ELR (cell line): ENCODE results near the gene CALN1.
"Not testable (repeated sequence)": the region's sequence is repeated elsewhere in the genome, so short reads cannot be mapped to it uniquely, and the experiment has no call there.

ENCODE experiments used
- DNase-seq: peaks from one replicate; pipeline ENCODE4 v3.0.0-alpha.2; 2015; ENCODE audit warnings: low read depth

The CALN1 gene

DNA sequence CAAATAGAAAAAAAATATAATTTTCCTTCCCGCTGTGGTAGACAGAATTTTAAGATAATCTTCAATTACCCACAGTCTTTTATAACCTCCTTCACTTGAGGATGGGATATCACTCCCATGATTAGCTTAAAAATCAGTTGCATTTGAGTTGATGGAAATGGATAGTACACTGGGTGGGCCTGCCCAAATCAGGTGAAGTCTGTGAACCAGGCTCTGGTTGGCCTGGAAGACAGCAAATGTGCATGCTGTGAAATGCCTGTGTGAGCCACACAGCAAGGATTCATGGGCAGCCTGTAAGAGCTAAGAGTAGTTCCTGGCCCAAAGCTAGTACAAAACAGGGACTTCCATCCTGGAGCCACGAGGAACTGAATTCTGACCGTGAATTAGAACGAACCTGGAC lies 548.0 kb downstream of the CALN1 start:
- no peak for DNase-seq

DNA sequence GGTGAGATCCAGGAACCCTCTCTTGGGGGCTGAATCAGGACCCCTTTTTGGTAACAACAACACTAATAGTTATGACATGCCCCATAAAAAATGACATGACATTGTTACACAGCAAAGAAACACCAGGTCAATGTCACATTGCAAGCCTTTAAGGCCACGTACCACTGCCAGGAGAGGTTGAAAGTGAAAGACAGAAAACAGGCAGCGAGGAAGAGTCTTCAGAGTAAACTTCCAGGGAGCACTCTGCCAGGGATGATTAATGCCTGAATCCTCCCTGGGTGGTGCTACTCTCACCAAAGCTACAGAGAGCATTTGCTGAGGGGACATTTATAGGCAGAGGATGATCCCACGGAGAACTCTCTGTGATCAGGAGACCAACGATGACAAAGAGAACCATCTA lies 551.6 kb downstream of the CALN1 start:
- no peak for DNase-seq

DNA sequence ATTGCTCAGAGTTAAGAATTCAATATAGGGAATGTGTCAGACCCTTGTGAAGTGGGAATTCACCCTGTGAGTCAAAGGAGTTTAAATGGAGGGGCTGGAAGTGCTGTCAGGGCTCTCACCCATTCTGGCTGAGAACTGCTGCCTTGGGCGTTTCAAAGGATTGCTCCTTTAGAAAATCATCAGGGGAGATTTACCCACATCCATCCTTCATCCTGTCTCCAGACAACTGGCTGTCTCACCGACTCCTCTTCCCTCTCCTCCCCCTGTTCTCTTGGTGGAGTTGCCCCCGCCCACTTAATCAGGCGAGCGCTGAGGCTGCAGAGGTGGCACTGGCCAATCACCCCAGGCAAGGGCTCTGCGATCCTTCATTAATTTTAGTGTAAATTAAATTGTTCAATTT lies 554.8 kb downstream of the CALN1 start:
- no peak for DNase-seq

DNA sequence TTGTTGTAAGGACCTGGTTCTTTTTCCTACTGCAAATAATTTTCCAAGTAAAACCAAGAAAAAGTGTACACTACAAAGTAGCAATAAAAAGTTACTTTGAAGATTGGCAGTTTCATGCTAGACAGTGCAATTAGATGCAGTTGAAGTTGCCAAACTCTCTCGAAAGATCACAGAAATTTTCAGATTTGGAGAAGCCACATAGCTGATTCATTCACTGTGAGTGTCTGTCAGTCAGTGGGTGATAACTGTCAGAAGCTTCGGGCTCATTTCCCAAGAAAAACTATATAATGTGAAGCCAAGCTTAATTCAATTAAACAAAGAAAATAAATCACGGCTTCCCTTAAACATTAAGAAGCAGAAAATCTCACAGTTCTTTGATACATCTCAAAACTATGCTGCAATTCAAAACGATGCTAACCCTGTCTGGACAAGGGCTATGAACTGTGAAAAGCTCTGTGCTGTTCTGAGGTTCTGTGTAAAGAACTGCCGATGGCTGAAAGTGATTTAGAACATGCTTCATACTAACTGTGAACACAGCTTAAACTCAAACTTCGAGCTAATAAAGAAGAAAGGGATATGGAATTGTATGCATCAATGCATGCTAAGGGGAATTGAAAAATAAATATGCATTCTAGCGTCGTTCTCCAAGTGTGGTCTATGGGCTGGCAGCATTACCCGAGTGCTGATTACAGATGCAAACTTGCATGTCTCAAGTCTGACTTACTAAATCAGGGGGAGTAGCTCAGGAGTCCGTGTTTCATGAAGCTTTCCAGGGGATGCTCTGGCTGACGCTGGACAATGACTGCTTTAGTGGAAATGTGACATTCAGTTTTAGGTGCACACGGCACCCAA lies 557.4 kb downstream of the CALN1 start:
- no peak for DNase-seq

DNA sequence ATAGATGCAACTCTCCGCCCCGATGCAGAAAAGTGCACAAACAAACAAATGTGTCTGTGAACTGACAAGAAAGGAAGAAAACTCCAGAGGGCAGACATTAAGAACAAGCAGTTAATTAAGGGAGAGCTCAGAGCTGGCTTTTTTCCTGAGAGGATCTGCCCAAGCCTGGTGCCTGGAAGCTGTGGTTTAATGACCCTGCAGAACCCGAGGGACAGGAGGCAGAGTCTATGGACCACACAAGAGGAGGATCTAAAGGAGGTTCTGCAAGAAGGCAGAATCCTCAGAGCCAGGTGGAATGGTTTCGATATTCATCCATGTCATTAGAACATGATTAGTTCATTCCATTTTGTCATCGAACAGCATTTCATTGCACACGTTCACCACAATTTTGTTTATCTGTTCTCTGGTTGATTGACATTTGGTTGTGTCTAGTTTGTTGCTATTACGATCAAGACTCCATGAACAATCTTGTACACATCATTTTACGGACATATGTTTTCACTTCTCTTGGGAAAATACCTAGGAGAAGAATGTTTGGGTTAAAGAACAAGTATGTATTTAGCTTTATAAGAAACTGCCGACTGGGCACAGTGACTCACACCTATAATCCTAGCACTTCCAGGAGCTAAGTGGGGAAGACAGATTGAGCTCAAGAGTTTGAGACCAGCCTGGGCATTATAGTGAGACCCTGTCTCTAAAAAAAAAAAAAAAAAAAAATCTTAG lies 560.2 kb downstream of the CALN1 start:
- DNase-seq, result no peak

DNA sequence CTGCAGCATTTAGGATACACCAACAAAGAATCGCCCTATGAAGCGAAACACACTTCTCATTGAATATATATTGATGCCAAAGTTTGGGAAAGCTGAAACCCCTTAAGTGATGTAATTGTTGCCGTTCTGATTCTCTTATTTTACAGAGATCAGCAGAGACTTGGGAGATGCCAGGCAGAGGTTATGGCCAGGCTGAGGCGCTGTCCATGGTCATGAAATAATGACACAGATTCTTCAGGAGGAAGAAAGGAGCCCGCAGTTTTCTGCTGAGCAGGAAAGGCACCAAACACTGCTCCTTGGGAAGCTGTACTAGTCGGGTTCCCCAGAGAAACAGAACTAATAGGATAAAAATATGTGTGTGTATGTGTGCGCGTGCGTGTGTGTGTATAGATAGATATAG lies 566.0 kb downstream of the CALN1 start:
- DNase-seq, result no peak

DNA sequence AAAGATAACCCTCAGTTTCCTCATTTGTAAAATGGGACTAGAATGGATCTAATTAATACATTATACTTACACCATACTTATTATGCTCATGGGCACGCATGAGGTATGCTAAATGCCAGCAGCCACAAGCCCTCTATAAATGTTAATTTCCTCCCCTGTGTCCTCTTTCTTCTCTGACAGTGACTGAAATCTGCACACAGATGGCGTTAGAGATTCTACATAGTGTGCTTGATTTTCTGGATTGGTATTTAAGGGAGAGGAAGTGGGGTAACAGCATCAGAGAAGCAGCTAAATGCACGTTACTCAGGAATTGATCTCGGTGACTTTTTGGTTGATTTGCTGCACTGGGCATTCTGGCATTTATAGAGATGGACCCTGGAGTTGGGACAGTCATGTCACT lies 568.5 kb downstream of the CALN1 start:
- no peak for DNase-seq

DNA sequence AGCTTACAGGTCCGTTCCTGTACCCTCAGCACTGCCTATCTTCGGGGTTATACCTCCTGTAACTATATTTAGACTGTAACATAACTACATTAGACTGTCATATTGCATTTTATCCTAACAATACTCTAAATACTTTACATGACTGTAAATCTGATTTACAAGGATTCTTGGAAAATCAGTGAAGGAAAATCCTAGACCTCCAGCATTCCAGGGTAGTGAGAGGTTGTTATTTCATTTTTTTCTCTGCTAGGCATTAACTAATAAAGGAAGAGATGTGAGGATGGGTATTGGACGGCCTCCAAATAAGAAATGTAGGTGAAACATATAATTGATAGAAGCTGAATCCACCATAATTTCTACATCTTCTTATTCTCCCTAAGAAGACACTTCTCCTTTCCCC lies 569.4 kb downstream of the CALN1 start:
- no peak for DNase-seq

DNA sequence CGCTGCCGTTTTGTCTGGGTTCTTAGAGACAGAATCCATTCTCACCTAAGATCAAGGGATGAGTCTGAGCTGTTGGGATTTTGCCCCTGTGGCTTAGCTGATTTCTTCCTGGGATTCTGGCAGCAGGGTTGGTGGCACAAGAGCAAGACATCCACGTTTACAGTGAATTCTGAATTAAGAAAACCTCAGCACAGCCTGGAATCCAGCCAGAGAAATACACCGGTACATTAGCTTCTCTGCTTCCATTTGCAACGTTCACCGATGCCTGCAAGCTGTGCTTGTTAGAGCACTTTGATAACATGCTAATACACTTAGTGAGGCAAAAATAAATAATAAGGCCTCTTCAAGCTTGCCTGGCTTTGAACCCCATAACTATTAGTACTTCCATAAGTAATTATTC lies 569.8 kb downstream of the CALN1 start:
- DNase-seq, result no peak

DNA sequence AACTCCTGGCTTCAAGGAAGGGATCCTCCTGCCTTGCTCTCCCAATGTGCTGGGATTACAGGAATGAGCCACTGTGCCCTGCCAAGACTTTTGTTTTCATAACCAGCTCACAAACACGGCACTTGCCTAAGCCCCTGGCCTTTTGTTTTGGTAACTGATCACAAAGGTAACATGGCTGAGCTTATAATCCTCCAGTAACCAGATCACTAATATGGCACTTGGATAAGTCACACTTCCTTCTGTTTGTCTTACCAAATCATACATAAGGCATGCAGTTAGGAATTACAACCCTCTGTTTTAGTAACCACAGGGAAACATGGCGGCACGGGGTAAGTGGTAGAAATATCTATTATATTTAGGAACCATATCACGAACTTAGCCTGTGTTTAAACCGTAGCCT lies 577.1 kb downstream of the CALN1 start:
- DNase-seq, result no peak

DNA sequence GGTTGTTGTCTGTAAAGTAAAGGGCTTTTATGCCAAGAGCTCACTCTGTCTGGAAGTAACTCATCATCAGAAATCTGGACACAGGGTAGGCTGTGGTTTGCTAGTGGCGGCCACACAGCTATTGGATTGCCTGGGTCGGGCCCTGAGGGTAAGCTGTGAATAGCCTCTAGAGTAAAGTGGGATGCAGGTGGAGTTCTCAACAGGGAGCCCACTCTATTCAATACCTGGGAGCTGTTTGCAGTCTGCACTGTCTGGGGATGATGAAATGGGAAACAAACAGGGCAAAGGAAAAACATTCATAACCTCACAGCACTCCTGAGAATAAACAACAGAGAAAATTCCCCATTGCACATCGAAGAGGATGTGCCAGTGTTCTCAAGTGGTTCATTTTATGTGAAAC lies 582.6 kb downstream of the CALN1 start:
- no peak for DNase-seq

DNA sequence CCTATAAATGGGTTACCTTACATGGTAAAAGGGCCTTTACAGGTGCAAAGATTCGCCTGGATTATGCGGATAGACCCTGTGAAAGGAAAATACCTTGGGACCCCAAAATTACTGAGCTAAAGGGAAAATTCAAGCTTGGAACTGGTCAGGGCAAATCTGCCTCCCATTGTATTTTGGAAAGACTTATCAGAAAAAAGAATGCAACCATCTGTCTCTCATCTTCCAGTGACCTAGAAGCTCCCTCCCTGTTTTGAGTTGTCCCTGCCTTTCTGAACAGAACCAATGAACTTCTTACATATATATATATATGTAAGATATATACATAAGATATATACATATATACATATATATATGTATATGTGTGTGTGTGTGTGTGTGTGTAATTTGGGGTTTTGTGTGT lies 583.8 kb downstream of the CALN1 start:
- no peak for DNase-seq

DNA sequence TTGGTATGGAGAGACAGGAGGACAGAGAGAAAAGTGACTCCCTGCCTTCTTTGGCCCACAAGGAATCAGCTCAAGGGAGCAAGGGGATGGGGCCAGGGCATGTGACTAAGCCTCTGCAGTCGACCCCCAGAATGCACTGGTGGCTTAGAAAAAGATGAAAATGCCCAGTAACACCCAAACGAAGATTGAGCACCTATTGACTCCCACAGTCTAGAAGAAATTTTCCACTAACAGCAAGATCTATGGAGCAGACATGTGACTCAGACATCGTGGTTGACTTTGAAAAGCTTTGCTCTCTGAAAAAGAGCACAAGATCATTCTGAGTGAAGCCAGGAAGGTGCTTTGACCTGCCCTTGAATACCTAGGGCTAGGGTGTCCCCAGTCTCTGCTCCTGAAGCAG lies 586.0 kb downstream of the CALN1 start:
- DNase-seq, result no peak

DNA sequence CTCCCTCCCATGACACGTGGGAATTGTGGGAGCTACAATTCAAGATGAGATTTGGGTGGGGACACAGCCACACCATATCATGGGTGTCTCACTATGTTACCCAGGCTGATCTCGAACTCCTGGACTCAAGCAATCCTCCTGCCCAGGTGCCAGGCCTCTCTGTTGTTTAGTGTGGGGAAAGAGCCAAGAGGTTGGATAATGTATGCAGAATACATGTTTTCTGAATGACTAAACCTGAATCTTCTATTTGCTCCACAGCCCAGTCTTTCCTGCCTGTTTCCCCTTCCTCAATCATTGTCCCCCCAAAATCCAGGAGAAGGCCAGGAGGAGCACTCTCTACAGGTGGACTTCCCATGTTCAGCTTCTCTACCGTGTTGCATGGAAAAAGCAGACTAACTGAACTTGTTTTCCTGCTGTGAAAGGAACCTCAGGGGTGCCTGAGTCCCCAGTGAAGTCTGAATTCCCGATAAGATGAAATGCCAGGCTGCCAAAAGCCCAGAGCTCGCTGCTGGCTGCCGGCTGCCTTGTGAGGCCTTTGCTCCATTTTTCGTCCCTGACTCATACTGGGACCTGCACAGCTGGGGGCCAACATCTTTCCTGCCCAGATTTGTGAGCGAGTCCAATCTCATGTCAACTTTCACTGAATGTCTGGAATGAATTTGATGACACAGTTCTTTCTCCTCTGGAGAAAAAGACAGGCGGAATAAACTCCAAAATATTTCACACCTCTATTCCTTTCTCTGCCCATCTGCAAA lies 588.0 kb downstream of the CALN1 start:
- DNase-seq, result no peak

DNA sequence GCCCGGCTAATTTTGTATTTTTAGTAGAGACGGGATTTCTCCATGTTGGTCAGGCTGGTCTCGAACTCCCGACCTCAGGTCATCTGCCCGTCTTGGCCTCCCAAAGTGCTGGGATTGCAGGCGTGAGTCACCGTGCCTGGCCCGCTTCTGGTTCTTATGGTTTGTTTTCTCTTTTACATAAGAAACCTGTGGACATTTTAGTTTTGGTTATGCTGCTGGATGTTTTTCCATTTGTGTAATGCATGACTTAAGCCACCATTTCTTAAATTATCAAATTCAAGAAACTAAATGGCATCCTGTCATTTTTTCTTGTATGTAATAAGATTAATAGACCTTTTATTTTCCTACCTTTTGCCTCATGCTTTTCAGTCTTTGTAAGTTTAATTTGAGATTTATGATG lies 589.7 kb downstream of the CALN1 start:
- not testable (repeated sequence) for DNase-seq

DNA sequence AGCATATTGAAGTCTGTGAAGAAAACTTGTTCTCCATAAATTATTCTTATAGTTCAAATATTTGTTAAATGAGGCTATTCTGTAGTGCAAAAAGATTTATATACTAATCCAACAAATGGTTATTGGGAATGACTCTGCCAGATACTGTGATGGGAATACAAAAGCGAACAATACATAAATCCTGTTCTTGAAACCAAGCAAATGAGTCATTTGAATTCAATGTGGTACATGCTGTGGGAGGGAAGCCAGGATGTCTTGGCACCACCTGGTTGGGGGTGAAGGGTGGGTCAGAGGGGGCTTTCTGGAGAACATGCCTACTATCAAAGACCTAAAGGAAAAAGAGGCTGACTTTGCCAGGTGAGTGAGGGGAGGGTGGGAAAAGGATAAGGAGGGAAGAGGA lies 594.2 kb downstream of the CALN1 start:
- DNase-seq, result no peak

DNA sequence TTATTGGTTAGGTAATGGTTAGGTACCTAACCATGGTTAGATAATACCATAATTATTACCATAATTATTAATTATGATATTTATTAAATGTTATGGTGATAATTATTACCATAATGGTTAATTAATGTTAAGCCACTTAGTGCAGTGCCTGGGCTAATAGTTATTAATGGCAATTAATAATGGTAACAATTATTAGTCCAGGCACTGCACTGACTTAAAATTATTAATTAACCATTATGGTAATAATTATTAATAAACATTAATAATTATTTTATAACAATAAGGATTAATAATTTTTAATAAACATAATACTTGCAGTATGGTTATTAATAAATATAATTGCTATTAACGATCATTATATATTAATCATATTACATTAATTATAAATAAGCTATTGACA lies 604.0 kb downstream of the CALN1 start:
- no peak for DNase-seq

DNA sequence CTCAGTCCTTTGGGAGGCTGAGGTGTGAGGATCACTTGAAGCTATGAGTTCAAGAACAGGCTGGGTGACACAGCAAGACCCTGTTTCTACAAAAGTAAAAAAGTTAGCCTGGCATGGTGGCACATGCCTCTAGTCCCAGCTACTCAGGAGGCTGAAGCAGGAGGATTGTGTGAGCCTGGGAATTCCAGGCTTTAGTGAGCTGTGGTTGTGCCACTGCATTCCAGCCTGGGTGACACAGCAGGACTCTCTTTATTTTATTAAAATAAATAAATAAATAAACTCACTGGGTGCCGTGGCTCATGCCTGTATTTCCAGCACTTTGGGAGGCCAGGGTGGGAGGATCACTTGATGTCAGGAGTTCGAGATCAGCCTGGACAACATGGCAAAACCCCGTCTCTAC lies 607.9 kb downstream of the CALN1 start:
- DNase-seq, result no peak

DNA sequence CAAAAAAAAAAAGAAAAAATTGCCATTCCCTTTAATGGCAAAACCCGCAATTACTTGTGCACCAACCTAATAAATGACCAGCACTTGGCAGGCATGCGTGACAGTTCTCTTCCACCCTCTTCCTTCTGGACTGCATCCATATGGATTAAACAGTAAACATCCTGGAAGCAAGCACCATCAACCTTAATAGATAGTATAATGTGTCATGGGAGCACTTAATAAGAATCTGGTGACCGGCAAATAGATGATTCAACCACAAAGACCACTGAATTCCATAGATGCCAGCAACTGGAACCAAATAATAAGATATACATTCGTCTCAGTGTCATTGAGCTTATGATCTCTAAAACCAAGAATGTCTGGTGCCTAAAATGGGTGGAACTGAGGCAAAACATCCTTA lies 610.2 kb downstream of the CALN1 start:
- no peak for DNase-seq

DNA sequence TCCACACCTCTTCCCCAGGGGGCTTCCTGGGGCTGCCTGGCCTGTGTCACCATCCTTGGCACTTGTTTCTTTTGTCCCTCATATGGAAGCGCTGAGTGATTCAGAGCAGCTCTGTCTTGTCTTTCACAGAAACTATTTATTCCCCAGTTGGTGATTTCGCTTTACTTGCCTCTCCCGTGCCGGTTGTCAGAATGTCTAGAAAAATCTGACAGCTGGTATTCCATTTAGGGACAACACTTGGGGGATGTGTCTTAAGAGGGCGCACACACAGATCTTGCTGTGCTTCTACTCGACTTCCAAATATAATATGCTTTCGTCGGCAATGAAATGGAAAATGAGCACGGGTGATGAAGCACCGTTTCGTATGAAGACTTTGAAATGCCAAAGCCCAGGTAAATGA lies 611.8 kb downstream of the CALN1 start:
- no peak for DNase-seq

DNA sequence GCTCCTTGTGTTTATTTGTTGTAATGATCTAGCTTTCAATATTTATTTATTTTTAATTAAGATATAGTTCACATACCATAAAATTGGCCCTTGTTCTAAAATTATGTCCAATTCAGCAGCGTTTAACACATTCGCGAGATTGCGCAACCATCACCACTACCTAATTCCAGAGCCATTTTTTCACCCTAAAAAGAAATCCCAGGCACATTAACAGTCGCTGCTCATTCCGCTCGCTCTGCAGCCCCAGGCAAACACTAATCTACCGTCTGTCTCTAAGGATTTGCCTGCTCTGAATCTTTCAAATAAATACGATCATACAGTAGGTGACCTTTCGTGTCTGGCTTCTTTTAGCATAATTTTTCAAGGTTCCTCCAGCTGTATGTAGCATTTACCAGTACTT lies 616.7 kb downstream of the CALN1 start:
- DNase-seq, result no peak

DNA sequence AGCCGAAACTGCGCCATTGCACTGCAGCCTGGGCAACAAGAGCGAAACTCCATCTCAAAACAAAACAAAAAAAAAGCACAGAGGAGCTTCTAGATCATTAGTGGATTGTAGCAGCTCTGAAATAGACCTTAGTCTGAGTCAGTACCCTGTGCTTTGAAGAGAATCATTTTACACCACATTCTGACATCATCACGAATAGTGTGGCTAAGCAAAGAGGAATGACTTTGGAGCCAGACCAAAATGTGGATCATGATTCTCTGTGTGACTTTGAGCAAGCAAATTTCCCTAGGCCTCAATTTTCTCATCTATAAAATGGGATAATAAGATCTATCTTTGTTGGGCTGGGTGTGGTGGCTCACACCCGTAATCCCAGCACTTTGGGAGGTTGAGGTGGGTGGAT lies 618.9 kb downstream of the CALN1 start:
- no peak for DNase-seq

DNA sequence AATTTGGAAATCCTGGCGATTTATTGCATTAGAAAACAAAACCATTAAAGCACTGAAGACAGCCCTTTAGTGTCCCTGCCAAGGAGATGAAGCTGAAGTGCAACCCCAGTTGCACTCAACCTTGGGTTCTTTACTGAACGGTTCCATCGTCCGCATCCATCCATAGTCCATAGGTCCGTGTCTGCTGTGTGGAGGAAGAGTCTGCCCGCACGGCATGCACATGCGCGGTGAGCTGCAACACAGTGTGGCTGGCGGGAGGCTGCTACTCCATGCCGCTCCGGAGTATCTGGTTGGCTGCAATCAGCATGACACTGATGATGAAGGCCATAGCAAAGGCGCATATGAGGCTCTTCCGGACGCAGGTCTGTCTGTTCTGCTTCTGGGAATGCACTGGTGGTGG lies 624.6 kb downstream of the CALN1 start:
- no peak for DNase-seq
